HG03196 (cell line): ENCODE results near the gene CELSR3.

Experiments used
- ATAC-seq: cut with Tn5 transposase; IDR thresholded peaks from one replicate; pipeline ENCODE4 v1.9.1; 2021; ENCODE audit not compliant: unreplicated experiment

CELSR3 gene

DNA sequence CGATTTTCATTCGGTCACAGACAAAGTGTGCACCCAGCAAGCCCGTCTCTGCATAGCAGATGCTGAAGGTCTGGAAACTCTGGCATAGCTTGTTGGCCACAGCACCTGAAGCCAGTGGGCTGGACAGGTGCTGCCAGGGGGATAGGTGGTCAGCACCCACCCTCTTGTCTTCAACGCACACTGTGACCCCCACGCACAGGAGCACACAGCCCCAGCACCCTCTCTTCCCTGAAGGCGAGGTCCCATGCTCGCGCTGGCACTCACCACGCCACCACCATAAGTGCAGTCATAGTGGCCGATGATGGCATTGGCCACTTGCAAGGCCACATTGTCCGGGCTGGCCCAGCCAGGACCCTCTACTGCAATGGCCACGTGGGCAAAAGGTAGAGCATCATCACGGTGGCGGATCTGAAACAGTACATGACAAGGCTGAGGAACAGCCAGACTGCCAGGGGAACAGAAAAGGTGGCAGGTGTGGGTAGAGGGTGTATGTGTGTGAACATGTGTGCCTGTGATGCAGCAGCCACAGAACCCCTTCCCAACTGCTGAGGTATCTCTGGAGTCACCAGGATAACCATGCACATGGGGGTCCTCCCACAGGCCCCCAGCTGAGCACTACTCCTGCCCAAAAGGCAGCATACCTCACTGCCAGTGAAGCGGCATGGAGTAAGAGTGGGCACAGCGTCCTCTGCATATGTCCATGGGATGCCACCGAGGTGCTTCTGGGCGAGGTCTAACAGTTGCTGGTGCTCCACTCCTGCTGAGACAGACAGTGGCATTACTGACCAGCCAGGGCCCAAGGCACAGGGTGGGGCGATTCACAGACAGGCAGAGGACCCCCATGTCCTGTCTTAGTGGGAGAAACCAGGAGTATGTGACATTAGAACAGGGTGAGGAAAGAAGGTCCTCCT is 61.7 kb downstream of the CELSR3 start:
- ATAC-seq = no peak

GRCh38 chr3:48599509-48600285 is 63.0 kb downstream of the CELSR3 start:
- no peak for ATAC-seq

GRCh38 chr3:48599077-48599501 is 63.6 kb downstream of the CELSR3 start:
- ATAC-seq = no peak

DNA sequence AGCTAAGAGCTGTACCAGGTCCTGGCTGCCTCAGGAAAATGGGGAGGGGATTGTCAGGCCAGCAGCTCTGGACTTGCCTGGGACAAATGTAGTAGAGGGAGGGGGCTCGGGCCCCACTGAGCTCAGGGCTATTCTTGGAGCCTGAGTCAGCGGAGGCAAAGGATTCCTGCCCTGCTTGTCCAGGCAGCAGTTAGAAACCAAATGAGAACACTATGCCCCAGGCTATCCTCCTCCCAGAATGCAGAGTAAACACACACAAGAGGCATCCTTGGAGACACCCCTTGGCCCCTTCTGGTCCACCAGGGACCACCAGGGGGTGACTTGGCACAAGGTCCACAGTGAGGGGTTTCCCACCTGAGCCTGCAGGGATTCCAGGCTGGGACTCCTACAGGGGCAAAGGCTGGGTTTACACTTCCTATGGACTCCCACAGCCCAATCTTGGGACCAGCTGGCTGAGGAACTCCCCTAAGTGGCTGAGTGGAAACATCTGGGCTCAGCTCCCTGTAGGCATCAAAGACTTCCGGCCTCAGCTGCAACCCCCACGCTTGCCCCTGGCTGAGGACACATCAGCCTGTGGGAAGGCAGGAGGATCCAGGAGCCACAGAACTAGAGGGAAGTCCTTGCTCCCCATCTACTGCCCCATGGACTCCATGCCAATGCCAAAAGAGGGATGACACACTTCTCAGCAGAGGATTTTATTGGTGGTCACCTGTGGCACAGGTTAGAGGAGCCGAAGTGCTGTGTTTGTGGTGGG is 64.2 kb downstream of the CELSR3 start:
- ATAC-seq = no peak

DNA sequence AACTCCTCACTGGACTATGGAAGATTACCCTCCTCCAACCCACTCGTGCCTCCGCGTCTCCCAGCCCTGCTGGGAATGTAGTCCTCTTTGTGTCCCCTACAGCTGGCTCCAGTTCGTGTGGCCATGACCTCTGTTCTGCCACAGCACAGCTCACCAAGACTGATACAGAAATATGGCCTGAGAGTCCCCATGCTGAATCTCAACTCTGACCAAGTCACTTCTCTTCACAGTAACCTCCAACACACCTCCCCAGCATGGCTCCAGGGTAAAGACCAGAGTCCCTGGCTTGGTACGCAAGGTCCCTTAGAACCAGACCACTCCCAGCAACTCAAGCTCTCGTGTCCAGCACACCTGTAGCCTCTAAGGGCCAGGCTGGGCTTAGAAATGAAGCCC is 65.3 kb downstream of the CELSR3 start:
- no peak for ATAC-seq

DNA sequence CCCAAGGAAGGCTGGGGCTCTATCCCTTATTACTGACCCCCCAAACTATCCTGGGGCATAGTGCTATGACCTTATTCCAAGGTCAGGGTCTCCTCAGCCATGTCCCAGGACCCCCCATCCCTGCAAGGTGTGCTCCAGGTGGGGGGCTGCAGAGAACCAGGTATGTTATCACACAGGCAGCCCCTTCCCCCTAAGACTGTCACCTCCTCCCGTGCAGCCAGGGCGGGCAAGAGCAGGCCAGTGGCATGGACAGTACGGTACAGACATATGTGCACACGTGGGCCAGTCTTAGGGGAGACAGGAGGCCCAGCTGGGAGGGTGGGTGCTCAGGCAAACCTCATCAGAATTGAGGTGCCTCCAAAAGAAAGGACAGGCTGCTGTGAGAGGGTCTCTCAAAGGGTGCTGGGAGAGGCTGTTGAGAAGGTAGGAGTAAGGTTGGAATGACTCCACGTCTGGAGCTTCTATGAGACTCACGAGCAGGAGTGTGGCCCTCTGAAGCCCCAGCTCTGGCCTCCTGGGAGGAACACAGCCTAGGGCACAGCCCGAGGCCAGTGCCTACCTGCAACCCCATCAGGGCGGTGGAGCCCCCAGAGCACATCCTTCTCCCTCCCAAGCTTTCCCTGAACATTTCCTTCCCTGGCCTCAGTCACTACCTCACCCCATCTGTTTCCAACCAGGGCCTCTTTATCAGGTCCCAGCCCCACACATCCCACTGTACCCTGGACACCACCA is 65.8 kb downstream of the CELSR3 start:
- ATAC-seq = no peak

DNA sequence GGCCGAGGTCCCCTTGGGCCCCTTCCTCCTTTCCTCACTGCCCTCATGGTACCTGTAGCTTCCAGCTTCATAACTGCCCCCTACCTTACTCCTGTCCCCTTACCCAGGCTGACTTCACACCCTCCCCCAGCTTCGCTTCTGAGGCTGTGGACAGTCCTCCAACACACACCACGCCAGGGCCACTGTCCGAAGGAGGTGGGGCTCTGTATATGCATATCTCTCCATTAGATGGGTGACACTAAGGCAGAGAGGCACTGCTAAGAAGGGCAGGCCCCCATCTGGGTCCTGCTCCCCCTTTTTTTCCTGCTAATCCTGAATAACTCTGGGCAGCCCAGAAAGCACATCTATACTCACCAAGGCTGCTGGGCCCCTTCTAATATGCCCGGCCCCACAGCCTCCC is 66.5 kb downstream of the CELSR3 start:
- no peak for ATAC-seq

DNA sequence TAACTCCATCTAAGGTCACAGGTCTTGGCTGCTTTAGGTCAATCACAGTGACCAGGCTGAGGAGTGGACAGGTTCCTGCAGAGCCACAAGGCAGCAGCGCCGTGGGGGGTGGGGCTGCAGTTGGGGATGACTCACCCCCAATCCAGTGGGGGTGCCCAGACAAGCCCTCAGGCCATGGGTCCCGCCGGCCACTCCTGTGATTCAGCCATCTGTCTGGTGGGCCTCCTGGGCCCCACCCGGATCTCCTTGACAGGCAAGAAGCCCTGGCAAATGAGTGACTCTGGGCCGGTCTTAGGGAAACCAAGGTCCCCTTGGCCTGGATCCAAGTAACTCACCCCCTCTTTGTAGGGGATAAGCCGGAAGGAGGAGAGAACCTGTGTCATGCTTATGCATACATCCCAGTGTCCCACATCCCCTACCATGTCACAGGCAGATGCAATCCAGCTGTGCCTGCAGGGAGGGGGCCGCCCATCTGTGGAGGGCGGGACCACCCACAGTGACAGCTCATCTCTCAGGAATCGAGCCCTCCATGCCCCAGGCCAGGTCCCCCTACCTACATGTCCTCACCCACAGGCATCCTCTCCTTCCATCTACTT is 67.1 kb downstream of the CELSR3 start:
- ATAC-seq = no peak

GRCh38 chr3:48595075-48595525 is 67.6 kb downstream of the CELSR3 start, which contains the start of gene COL7A1:
Gene COL7A1 (minus strand): TSS chr3:48595329. CDS start chr3:48595159, 170 bp downstream.
- no peak for ATAC-seq

GRCh38 chr3:48594417-48595049 is 68.2 kb downstream of the CELSR3 start:
- ATAC-seq = no peak

- no peak for ATAC-seq
Observed at GRCh38 chr3:48593337-48593736, 69.3 kb downstream of the CELSR3 start.

DNA sequence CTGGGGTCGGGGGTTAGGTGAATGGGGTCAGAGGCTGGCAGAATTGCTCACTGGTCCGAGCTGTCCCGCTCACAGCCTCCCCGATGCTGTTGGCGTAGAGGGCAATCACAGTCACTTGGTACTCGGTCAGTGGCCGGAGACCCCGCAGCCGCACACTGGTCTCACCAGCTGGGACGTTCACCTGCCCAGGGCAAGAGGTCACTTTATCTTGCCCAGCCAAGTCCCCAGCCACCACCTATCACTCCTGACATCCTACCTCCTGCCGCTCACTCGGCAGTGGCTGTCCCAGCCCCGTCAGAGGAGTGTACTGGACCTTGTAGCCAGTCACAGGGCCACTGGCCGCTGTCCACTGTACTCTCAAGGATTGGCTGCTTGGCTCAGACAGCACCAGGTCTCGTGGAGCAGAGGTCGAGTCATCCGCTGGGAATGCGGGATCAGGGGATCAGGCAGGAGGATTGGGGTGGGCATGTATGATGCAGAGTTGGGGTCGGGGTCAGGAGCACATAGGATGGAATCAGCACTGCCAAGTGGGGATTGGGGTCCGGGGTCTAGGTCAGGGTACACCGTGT is 70.1 kb downstream of the CELSR3 start:
- ATAC-seq = no peak

GRCh38 chr3:48591886-48592518 is 70.7 kb downstream of the CELSR3 start:
- no peak for ATAC-seq

DNA sequence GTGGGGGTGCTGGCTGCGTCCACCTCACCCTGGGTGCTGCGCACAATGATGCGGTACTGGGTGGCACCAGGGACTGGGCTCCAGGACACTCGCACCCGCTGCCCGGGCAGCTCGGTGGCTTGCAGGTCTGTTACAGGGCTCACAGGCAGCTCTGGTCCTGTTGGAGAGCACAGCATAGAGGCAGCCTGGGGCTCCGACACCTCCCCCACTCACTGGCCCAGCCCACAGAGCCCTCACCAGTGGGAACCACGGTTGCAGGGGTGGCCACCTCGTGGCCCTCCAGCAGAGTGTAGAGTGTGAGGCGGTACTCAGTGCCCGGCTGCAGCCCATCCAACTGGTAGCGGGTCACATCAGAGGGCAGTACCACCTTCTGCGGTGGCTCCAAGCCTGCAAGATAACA is 71.2 kb downstream of the CELSR3 start:
- ATAC-seq = no peak

GRCh38 chr3:48588230-48588629 is 74.5 kb downstream of the CELSR3 start:
- no peak for ATAC-seq

GRCh38 chr3:48587686-48588085 is 75.0 kb downstream of the CELSR3 start:
- ATAC-seq = no peak
